Tibial nerve (tissue), 4 donors: ENCODE measurements around the gene CHMP4B. TPM values are rescaled to one million over a fixed set of nuclear protein-coding genes. Genes with fewer than 3 reads are reported as not detected.

ENCODE experiments used
- DNase-seq, 2 donors: peaks; one replicate each; pipeline ENCODE4 v3.0.0-alpha.2; 2019; ENCODE audit warnings: low spot score in 2 of 2
- H3K27ac ChIP-seq, 4 donors: fragments of 200-600 bp; sonication (generic) in 3 of 4; one replicate each; pipeline ENCODE4 v1.5.1; 2017 to 2019; ENCODE audit warnings: mild to moderate bottlenecking in 1 of 4
- H3K27me3 ChIP-seq, 2 donors: fragments of 200-600 bp; sonication (generic) in 1 of 2; one replicate each; pipeline versions ENCODE4 v1.5.1 to v1.6.0; 2017 to 2019
- H3K36me3 ChIP-seq, 3 donors: fragments of 200-600 bp; sonication (generic); one replicate each; pipeline ENCODE4 v1.5.1; 2018 to 2019
- H3K4me1 ChIP-seq, 4 donors: fragments of 200-600 bp; sonication (generic) in 3 of 4; one replicate each; pipeline ENCODE4 v1.5.1; 2017 to 2019
- H3K4me3 ChIP-seq, 4 donors: fragments of 200-600 bp; sonication (generic) in 3 of 4; one replicate each; pipeline ENCODE4 v1.5.1; 2017 to 2019; ENCODE audit warnings: mild to moderate bottlenecking in 1 of 4, moderate library complexity in 1 of 4
- H3K9me3 ChIP-seq, 4 donors: fragments of 200-600 bp; sonication (generic) in 3 of 4; one replicate each; pipeline ENCODE4 v1.5.1; 2017 to 2019
- CTCF ChIP-seq, 5 experiments: fragments of 200-600 bp in 3 of 5; fragments of 450-650 bp in 2 of 5; sonication (generic) in 3 of 5; IDR thresholded peaks; one replicate each; pipeline ENCODE4 v1.5.1; 2016 to 2019; ENCODE audit warnings: antibody characterized with exemption in 5 of 5, mild to moderate bottlenecking in 3 of 5, moderate library complexity in 2 of 5
- EP300 ChIP-seq, 2 donors: sonication (generic); formaldehyde crosslinking; IDR thresholded peaks; one replicate each; pipeline ENCODE4 v1.6.1; 2017; ENCODE audit warnings: antibody characterized with exemption in 2 of 2, mild to moderate bottlenecking in 1 of 2
- POLR2A ChIP-seq, 2 donors: fragments of 450-650 bp; IDR thresholded peaks; one replicate each; pipeline ENCODE4 v1.6.1; 2017; ENCODE audit warnings: antibody characterized with exemption in 2 of 2, mild to moderate bottlenecking in 2 of 2, moderate library complexity in 2 of 2
- WGBS, 2 donors: methylation state at CpG; one replicate each; pipeline ENCODE4 v1.1.5; 2018; 5-methylcytosine and 5-hydroxymethylcytosine counted together
- total RNA-seq, 4 donors: library from RNA; depleted of rRNA; stranded (reverse); fragments of >200 nt; gene quantifications; one replicate each; pipeline ENCODE4 v1.1.0, GENCODE V29; 2016

Gene CHMP4B
- total RNA-seq, 4 donors from 2014 or later: 72.0 to 93.1 (median 78.9) TPM

GRCh38 chr20:33890557-33890956, 79.4 kb downstream of the CHMP4B start:
- 97 to 98% methylated on average over 1 of the region's 1 CpG for WGBS, 2 donors
- TF ChIP-seq EP300 (IDR thresholded peaks at IDR 0.05) (no peak), CTCF (IDR thresholded peaks at IDR 0.05) (no peak), POLR2A (IDR thresholded peaks at IDR 0.05) (no peak)
- peaks cover 0 to 30% (median 0%) of the 10 kb centered on the region in 4 donors for H3K9me3 ChIP-seq
- no peak overlapping the region for H3K27ac ChIP-seq
- no peaks in the 10 kb centered on the region for H3K4me1 ChIP-seq
- H3K36me3 ChIP-seq: no peaks in the 10 kb centered on the region
- no peak for DNase-seq
- no peak overlapping the region for H3K4me3 ChIP-seq
- no peaks in the 10 kb centered on the region for H3K27me3 ChIP-seq

GRCh38 chr20:33893314-33893713, 82.2 kb downstream of the CHMP4B start:
- Histone ChIP-seq H3K27ac (no peak overlapping the region), H3K36me3 (no peaks in the 10 kb centered on the region), H3K4me3 (no peak overlapping the region), H3K4me1 (no peaks in the 10 kb centered on the region), H3K9me3 (peaks cover 0 to 30% (median 0%) of the 10 kb centered on the region in 4 donors), H3K27me3 (no peaks in the 10 kb centered on the region)
- TF ChIP-seq CTCF (IDR thresholded peaks at IDR 0.05) (no peak), EP300 (IDR thresholded peaks at IDR 0.05) (no peak), POLR2A (IDR thresholded peaks at IDR 0.05) (no peak)
- no peak for DNase-seq
- 81 to 88% methylated on average over 4 of the region's 4 CpGs for WGBS, 2 donors

DNA sequence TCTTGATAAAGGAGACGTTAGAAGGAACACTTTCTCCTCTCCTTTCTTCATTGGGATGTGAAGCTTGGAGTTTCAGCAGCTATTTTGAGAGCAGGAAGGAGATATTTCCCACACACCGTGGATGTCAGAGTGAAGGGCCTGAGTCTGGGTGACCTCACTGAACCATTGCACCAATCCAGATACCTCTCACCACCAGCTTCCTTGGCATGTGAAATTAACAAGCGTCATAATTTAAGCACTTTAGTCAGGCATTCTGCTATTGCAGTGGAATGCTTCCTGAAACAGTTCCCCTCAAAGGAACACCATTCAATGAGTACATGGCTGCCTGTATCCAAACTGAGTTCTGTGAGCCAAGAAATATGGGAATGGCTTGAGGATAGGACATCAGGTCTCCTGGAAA, 83.7 kb downstream of the CHMP4B start:
- Histone ChIP-seq H3K9me3 (peaks cover 0 to 24% (median 0%) of the 10 kb centered on the region in 4 donors), H3K27ac (no peak overlapping the region), H3K4me1 (no peaks in the 10 kb centered on the region), H3K27me3 (no peaks in the 10 kb centered on the region), H3K4me3 (no peak overlapping the region), H3K36me3 (no peaks in the 10 kb centered on the region)
- no peak for DNase-seq
- 54 to 71% methylated on average over 3 of the region's 3 CpGs for WGBS, 2 donors
- TF ChIP-seq CTCF (IDR thresholded peaks at IDR 0.05): no peak
- no peak for TF ChIP-seq EP300 (IDR thresholded peaks at IDR 0.05)
- no peak for TF ChIP-seq POLR2A (IDR thresholded peaks at IDR 0.05)

- 49 to 57% methylated on average over 4 of the region's 4 CpGs for WGBS, 2 donors
- TF ChIP-seq EP300 (IDR thresholded peaks at IDR 0.05) (no peak), CTCF (IDR thresholded peaks at IDR 0.05) (no peak), POLR2A (IDR thresholded peaks at IDR 0.05) (no peak)
- Histone ChIP-seq H3K27ac (no peak overlapping the region), H3K9me3 (peaks cover 0 to 8% (median 0%) of the 10 kb centered on the region in 4 donors), H3K36me3 (no peaks in the 10 kb centered on the region), H3K27me3 (peaks cover 0 to 3% of the 10 kb centered on the region in 2 donors), H3K4me3 (no peak overlapping the region), H3K4me1 (no peaks in the 10 kb centered on the region)
- peak in 1 of 2 donors; percentile 8 for DNase-seq
Observed at GRCh38 chr20:33896509-33896908, 85.4 kb downstream of the CHMP4B start.

- Histone ChIP-seq H3K36me3 (no peaks in the 10 kb centered on the region), H3K9me3 (peaks cover 0 to 1% (median 0%) of the 10 kb centered on the region in 4 donors), H3K27ac (no peak overlapping the region), H3K27me3 (peaks cover 0 to 3% of the 10 kb centered on the region in 2 donors), H3K4me3 (no peak overlapping the region), H3K4me1 (no peaks in the 10 kb centered on the region)
- no peak for TF ChIP-seq POLR2A (IDR thresholded peaks at IDR 0.05)
- WGBS, 2 donors: 78 to 82% methylated on average over 8 of the region's 8 CpGs
- DNase-seq: no peak
Observed at GRCh38 chr20:33897313-33897912, 86.3 kb downstream of the CHMP4B start.
